Mammary epithelial cell (primary cell): Measurements from ENCODE around the gene HNRNPH3.

Experiments
- CTCF ChIP-seq, 2 donors: IDR thresholded peaks in 1 of 2; conservative IDR thresholded peaks in 1 of 2; 2 replicates each; pipeline ENCODE4 v1.5.1; 2011 to 2012; ENCODE audit warnings: inconsistent platforms in 2 of 2, low read length in 2 of 2, mild to moderate bottlenecking in 2 of 2, control low read depth in 1 of 2, low read depth in 1 of 2; ENCODE audit not compliant: insufficient read depth in 1 of 2; ENCODE audit errors: extremely low read depth in 1 of 2
- EZH2 ChIP-seq: IDR thresholded peaks from 2 replicates; pipeline ENCODE4 v1.6.1; 2012; ENCODE audit warnings: low read length, inconsistent platforms, borderline replicate concordance

DNA sequence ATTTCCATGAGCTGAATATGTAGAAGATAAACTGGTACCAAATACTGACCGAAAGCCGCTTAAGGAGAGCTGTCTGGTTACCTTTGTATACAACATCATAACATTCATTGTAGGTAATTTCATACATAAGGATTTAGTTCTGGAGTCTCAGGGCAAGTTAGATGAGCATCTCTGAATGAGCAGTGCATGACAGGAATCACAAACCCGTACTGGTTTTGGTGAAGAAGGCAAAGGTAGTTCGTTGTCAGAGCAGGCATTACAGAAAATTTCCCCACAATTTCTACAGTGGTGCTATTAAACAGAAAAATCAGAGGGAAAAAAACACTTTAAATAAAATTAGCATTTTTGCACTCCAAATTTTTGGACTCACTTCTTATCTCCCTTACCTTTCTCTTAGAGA lies 13.8 kb downstream of the HNRNPH3 start:
- TF ChIP-seq CTCF (conservative IDR thresholded peaks at IDR 0.05 in 1 of 2, IDR thresholded peaks at IDR 0.05 in 1 of 2; ENCODE audit: extremely low read depth in 1 of 2, insufficient read depth in 1 of 2, low read depth in 1 of 2, low read length in 2 of 2) (no peak), EZH2 (no peak)
